A549 (cell line): ENCODE measurements around the gene ONECUT3.

Experiments
- BCL3 ChIP-seq: fragments of >200 bp; sonication (Bioruptor Twin); formaldehyde crosslinking; IDR thresholded peaks from 3 replicates; pipeline ENCODE4 v1.6.1; 2016
- CEBPB ChIP-seq, 2 experiments: fragments of >200 bp in 1 of 2; sonication (Bioruptor Twin) in 1 of 2; formaldehyde crosslinking in 1 of 2; IDR thresholded peaks; 2 replicates each; pipeline ENCODE4 v1.6.1; 2012 to 2016
- CHD2 ChIP-seq: fragments of 150-350 bp; IDR thresholded peaks from 2 replicates; pipeline ENCODE4 v1.6.1; 2014; ENCODE audit warnings: low read length; ENCODE audit not compliant: partially characterized antibody
- CTCF ChIP-seq: fragments of >200 bp; sonication (Bioruptor Twin); formaldehyde crosslinking; IDR thresholded peaks from 3 replicates; pipeline ENCODE4 v1.5.1; 2016
- EP300 ChIP-seq, 2 experiments: fragments of >200 bp; sonication (Bioruptor Twin); formaldehyde crosslinking; IDR thresholded peaks; 2 replicates in 1 of 2; 3 replicates in 1 of 2; pipeline ENCODE4 v1.6.1; 2016 to 2017
- HMGXB4 ChIP-seq: fragments of 250-450 bp; sonication (Bioruptor Pico); IDR thresholded peaks from 2 replicates; pipeline ENCODE4 v1.5.0; 2021; ENCODE audit warnings: mild to moderate bottlenecking, moderate library complexity, borderline replicate concordance
- MAX ChIP-seq: IDR thresholded peaks from 2 replicates; pipeline ENCODE4 v1.6.1; 2012
- MAZ ChIP-seq: fragments of 150-350 bp; IDR thresholded peaks from 2 replicates; pipeline ENCODE4 v1.6.1; 2014; ENCODE audit warnings: antibody characterized with exemption, low read depth, low read length, borderline replicate concordance
- MYC ChIP-seq: IDR thresholded peaks from 2 replicates; pipeline ENCODE4 v1.6.1; 2012; ENCODE audit warnings: mild to moderate bottlenecking, inconsistent platforms, low read length, improper control_type of control experiment, borderline replicate concordance
- POLR2A ChIP-seq: IDR thresholded peaks from 2 replicates; pipeline ENCODE4 v1.6.1; 2012; ENCODE audit warnings: mild to moderate bottlenecking, low read length
- RARB ChIP-seq: fragments of 250-450 bp; sonication (Bioruptor Pico); IDR thresholded peaks from 2 replicates; pipeline ENCODE4 v1.8.0; 2021; ENCODE audit warnings: mild to moderate bottlenecking, moderate library complexity
- REST ChIP-seq: fragments of 200-600 bp; sonication (generic); IDR thresholded peaks from 2 replicates; pipeline ENCODE4 v1.6.1; 2016; ENCODE audit warnings: antibody characterized with exemption, mild to moderate bottlenecking, moderate library complexity
- SMC3 ChIP-seq: fragments of >200 bp; sonication (Bioruptor Twin); formaldehyde crosslinking; IDR thresholded peaks from 3 replicates; pipeline ENCODE4 v1.6.1; 2018; ENCODE audit warnings: inconsistent platforms

GRCh38 chr19:1744822-1745563 lies 8.3 kb upstream of the ONECUT3 start:
- TF ChIP-seq MAX (no peak), HMGXB4 (no peak), CHD2 (no peak), BCL3 (no peak), CTCF (no peak), EP300 (IDR thresholded peaks at IDR 0.05) (no peak), MYC (no peak), RARB (CRISPR knock-in tag) (no peak), MAZ (no peak), POLR2A (no peak), SMC3 (no peak), REST (no peak), CEBPB (IDR thresholded peaks at IDR 0.05) (no peak)
